Activated CD4-positive, alpha-beta T cell treated with anti-CD3 and anti-CD28 coated beads, Interleukin-2, amount 10 ng/mL, durations not matched to agents 24 days and 14 days (primary cell): Measurements from ENCODE around the gene NTF3. TPM values are rescaled to one million over a fixed set of nuclear protein-coding genes. Genes with fewer than 3 reads are reported as not detected.
"Not testable (repeated sequence)": the region's sequence is repeated elsewhere in the genome, so short reads cannot be mapped to it uniquely, and the experiment has no call there.

Experiments used
- DNase-seq: peaks from one replicate; pipeline ENCODE4 v3.0.0; 2022
- H3K27ac Mint-ChIP-seq: one replicate; pipeline ENCODE4 v1.8.0; 2022; ENCODE audit warnings: mild to moderate bottlenecking, mixed read lengths
- H3K27me3 Mint-ChIP-seq: one replicate; pipeline ENCODE4 v1.8.0; 2022; ENCODE audit warnings: mixed read lengths
- H3K36me3 Mint-ChIP-seq: one replicate; pipeline ENCODE4 v1.8.0; 2022; ENCODE audit warnings: low read depth, mild to moderate bottlenecking, mixed read lengths
- H3K4me1 Mint-ChIP-seq: one replicate; pipeline ENCODE4 v1.8.0; 2021; ENCODE audit warnings: mixed read lengths
- H3K4me3 Mint-ChIP-seq: one replicate; pipeline ENCODE4 v1.8.0; 2022; ENCODE audit warnings: mild to moderate bottlenecking, moderate library complexity, mixed read lengths
- H3K9me3 Mint-ChIP-seq: one replicate; pipeline ENCODE4 v1.8.0; 2021; ENCODE audit warnings: mixed read lengths
- intact Hi-C: fragments of 100-400 bp; cut with micrococcal nuclease; formaldehyde crosslinking; loops from one replicate; pipeline ENCODE4 v1.15.1; 2023
- total RNA-seq: library from RNA; stranded (reverse); gene quantifications from 2 replicates; pipeline ENCODE4 v1.2.3, GENCODE V29; 2022

NTF3 gene
- total RNA-seq, 1 donor from 2014 or later, result not detected

- H3K36me3 Mint-ChIP-seq, result no peaks in the 10 kb centered on the region
- no peak overlapping the region for H3K27ac Mint-ChIP-seq
- no peaks in the 10 kb centered on the region for H3K27me3 Mint-ChIP-seq
- no peak for DNase-seq
- H3K9me3 Mint-ChIP-seq, result no peaks in the 10 kb centered on the region
- H3K4me3 Mint-ChIP-seq, result no peak overlapping the region
- intact Hi-C loops, result no loop called here
- H3K4me1 Mint-ChIP-seq, result no peaks in the 10 kb centered on the region
These were observed 89.8 kb downstream of the NTF3 start for GRCh38 chr12:5521456-5522325.

- peaks cover 3% of the 10 kb centered on the region for H3K27me3 Mint-ChIP-seq
- DNase-seq, result no peak
- H3K36me3 Mint-ChIP-seq, result no peaks in the 10 kb centered on the region
- H3K27ac Mint-ChIP-seq, result no peak overlapping the region
- no peaks in the 10 kb centered on the region for H3K9me3 Mint-ChIP-seq
- H3K4me1 Mint-ChIP-seq, result no peaks in the 10 kb centered on the region
- intact Hi-C loops, result no loop called here
- H3K4me3 Mint-ChIP-seq, result no peak overlapping the region
These were observed 90.8 kb downstream of the NTF3 start for GRCh38 chr12:5522432-5523335.

GRCh38 chr12:5523396-5524115 lies 91.6 kb downstream of the NTF3 start:
- no peak overlapping the region for H3K4me3 Mint-ChIP-seq
- no peaks in the 10 kb centered on the region for H3K9me3 Mint-ChIP-seq
- peaks cover 3% of the 10 kb centered on the region for H3K27me3 Mint-ChIP-seq
- no peaks in the 10 kb centered on the region for H3K36me3 Mint-ChIP-seq
- no peaks in the 10 kb centered on the region for H3K4me1 Mint-ChIP-seq
- intact Hi-C loops, result no loop called here
- H3K27ac Mint-ChIP-seq, result no peak overlapping the region
- peak; percentile 25 for DNase-seq

- Mint-ChIP-seq H3K4me1 (no peaks in the 10 kb centered on the region), H3K36me3 (no peaks in the 10 kb centered on the region), H3K4me3 (no peak overlapping the region), H3K9me3 (no peaks in the 10 kb centered on the region), H3K27ac (no peak overlapping the region), H3K27me3 (peaks cover 3% of the 10 kb centered on the region)
- intact Hi-C loops, result no loop called here
- no peak for DNase-seq
These were observed 92.3 kb downstream of the NTF3 start for GRCh38 chr12:5524116-5524768.

GRCh38 chr12:5524769-5525436 lies 93.0 kb downstream of the NTF3 start:
- Mint-ChIP-seq H3K27me3 (peaks cover 3% of the 10 kb centered on the region), H3K36me3 (no peaks in the 10 kb centered on the region)

GRCh38 chr12:5525783-5526367 lies 94.0 kb downstream of the NTF3 start:
- H3K4me3 Mint-ChIP-seq, result no peak overlapping the region
- DNase-seq, result peak; percentile 46
- H3K27ac Mint-ChIP-seq, result no peak overlapping the region
- H3K27me3 Mint-ChIP-seq, result peaks cover 4% of the 10 kb centered on the region
- no peaks in the 10 kb centered on the region for H3K36me3 Mint-ChIP-seq
- H3K9me3 Mint-ChIP-seq, result no peaks in the 10 kb centered on the region
- intact Hi-C loops, result no loop called here
- H3K4me1 Mint-ChIP-seq, result no peaks in the 10 kb centered on the region

More at GRCh38 chr12:5524769-5525436, 93.0 kb downstream of the NTF3 start:
- no peak overlapping the region for H3K4me3 Mint-ChIP-seq
- DNase-seq, result peak; percentile 38
- H3K9me3 Mint-ChIP-seq, result no peaks in the 10 kb centered on the region
- no peak overlapping the region for H3K27ac Mint-ChIP-seq
- intact Hi-C loops, result no loop called here
- no peaks in the 10 kb centered on the region for H3K4me1 Mint-ChIP-seq

GRCh38 chr12:5533368-5533767 lies 101.5 kb downstream of the NTF3 start:
- H3K4me3 Mint-ChIP-seq, result no peak overlapping the region
- intact Hi-C loops, result no loop called here
- H3K9me3 Mint-ChIP-seq, result peaks cover 3% of the 10 kb centered on the region
- peak; percentile 20 for DNase-seq
- no peaks in the 10 kb centered on the region for H3K4me1 Mint-ChIP-seq
- peaks cover 4% of the 10 kb centered on the region for H3K27me3 Mint-ChIP-seq
- H3K27ac Mint-ChIP-seq, result no peak overlapping the region
- no peaks in the 10 kb centered on the region for H3K36me3 Mint-ChIP-seq

GRCh38 chr12:5534426-5535199 lies 102.7 kb downstream of the NTF3 start:
- H3K27me3 Mint-ChIP-seq, result peaks cover 4% of the 10 kb centered on the region
- H3K36me3 Mint-ChIP-seq, result no peaks in the 10 kb centered on the region
- no peaks in the 10 kb centered on the region for H3K4me1 Mint-ChIP-seq
- peaks cover 3% of the 10 kb centered on the region for H3K9me3 Mint-ChIP-seq
- peak; percentile 31 for DNase-seq
- H3K27ac Mint-ChIP-seq, result no peak overlapping the region
- H3K4me3 Mint-ChIP-seq, result no peak overlapping the region
- intact Hi-C loops, result no loop called here

- H3K27ac Mint-ChIP-seq, result no peak overlapping the region
- H3K36me3 Mint-ChIP-seq, result no peaks in the 10 kb centered on the region
- no peak for DNase-seq
- H3K27me3 Mint-ChIP-seq, result peaks cover 3% of the 10 kb centered on the region
- H3K9me3 Mint-ChIP-seq, result peaks cover 3% of the 10 kb centered on the region
- intact Hi-C loops, result no loop called here
- H3K4me1 Mint-ChIP-seq, result no peaks in the 10 kb centered on the region
- H3K4me3 Mint-ChIP-seq, result no peak overlapping the region
These were observed 103.6 kb downstream of the NTF3 start for GRCh38 chr12:5535541-5535940.

- H3K4me1 Mint-ChIP-seq, H3K4me3 Mint-ChIP-seq, H3K27ac Mint-ChIP-seq, H3K9me3 Mint-ChIP-seq, H3K27me3 Mint-ChIP-seq, intact Hi-C loops, H3K36me3 Mint-ChIP-seq: not testable (repeated sequence)
- DNase-seq, result peak; percentile 43
These were observed 105.2 kb downstream of the NTF3 start for GRCh38 chr12:5537026-5537615.

GRCh38 chr12:5537771-5538170 lies 105.9 kb downstream of the NTF3 start:
- peak; percentile 28 for DNase-seq
- Mint-ChIP-seq H3K27me3 (peaks cover 4% of the 10 kb centered on the region), H3K4me3 (no peak overlapping the region), H3K27ac (no peak overlapping the region), H3K36me3 (no peaks in the 10 kb centered on the region), H3K9me3 (peaks cover 3% of the 10 kb centered on the region), H3K4me1 (no peaks in the 10 kb centered on the region)
- intact Hi-C loops, result no loop called here
